Endothelial cell of umbilical vein (primary cell): ENCODE measurements around the gene DNASE1. TPM values are rescaled to one million over a fixed set of nuclear protein-coding genes. Genes with fewer than 3 reads are reported as not detected.

Experiments
- BruUV-seq: library from RNA; stranded (reverse); fragments of 400-500 nt; replicated peaks from 2 replicates; lab custom pipeline; 2021; lab: Mats Ljungman, UMichigan
- CTCF ChIA-PET: fragments of 300-600, 350-600 bp; sonication (Branson Sonifier 250); formaldehyde crosslinking; loops from one replicate; lab custom pipeline; 2021; ENCODE audit warnings: antibody characterized with exemption, inconsistent platforms; lab: Charles Lee
- POLR2A ChIA-PET: fragments of 300-600, 350-600 bp; sonication (Branson Sonifier 250); formaldehyde crosslinking; loops from one replicate; lab custom pipeline; 2021; ENCODE audit warnings: antibody characterized with exemption, inconsistent platforms; lab: Charles Lee
- DNase-seq: peaks from one replicate; pipeline ENCODE4 v3.0.0-alpha.2; 2011; ENCODE audit warnings: low read depth, low spot score
- FAIRE-seq: peaks from 2 replicates; lab custom pipeline; 2011; peaks lifted over from hg19 to GRCh38; lab: Jason Lieb, UNC
- H2AFZ ChIP-seq: 2 replicates; pipeline ENCODE4 v1.6.0; 2012; ENCODE audit warnings: low read depth, low read length, control low read depth, inconsistent platforms
- H3K27ac ChIP-seq: 2 replicates; pipeline ENCODE4 v1.5.1; 2011; ENCODE audit warnings: low read depth, mild to moderate bottlenecking, control low read depth, low read length, moderate library complexity; ENCODE audit not compliant: insufficient read depth
- H3K27me3 ChIP-seq, 2 experiments: 2 replicates each; pipeline versions ENCODE4 v1.6.0 to v1.6.1; 2011; ENCODE audit warnings: low read length in 2 of 2, mixed read lengths in 1 of 2; ENCODE audit not compliant: control insufficient read depth in 2 of 2, insufficient read depth in 2 of 2
- H3K36me3 ChIP-seq, 2 experiments: 2 replicates in 1 of 2; 3 replicates in 1 of 2; pipeline ENCODE4 v1.5.1; 2011; ENCODE audit warnings: low read length in 2 of 2, mild to moderate bottlenecking in 1 of 2, moderate library complexity in 1 of 2; ENCODE audit not compliant: control insufficient read depth in 2 of 2, insufficient read depth in 2 of 2; ENCODE audit errors: extremely low read depth in 1 of 2
- H3K4me1 ChIP-seq: 3 replicates; pipeline ENCODE4 v1.5.1; 2011; ENCODE audit warnings: mild to moderate bottlenecking, low read length; ENCODE audit not compliant: control insufficient read depth, insufficient read depth; ENCODE audit errors: extremely low read depth
- H3K4me2 ChIP-seq: 2 replicates; pipeline ENCODE4 v1.6.1; 2011; ENCODE audit warnings: low read length, control low read depth, mixed read lengths; ENCODE audit not compliant: insufficient read depth
- H3K4me3 ChIP-seq, 3 experiments: fragments of 200-600 bp in 1 of 3; sonication (generic), shearing (Covaris generic) in 1 of 3; replicated peaks in 1 of 3; 2 replicates each; pipeline ENCODE4 v1.5.1; 2011 to 2016; ENCODE audit warnings: control low read depth in 3 of 3, low read length in 3 of 3, mild to moderate bottlenecking in 2 of 3, inconsistent platforms in 1 of 3, low read depth in 1 of 3, moderate library complexity in 1 of 3; ENCODE audit not compliant: insufficient read depth in 1 of 3
- H3K79me2 ChIP-seq: 2 replicates; pipeline ENCODE4 v1.6.0; 2012; ENCODE audit warnings: low read length, inconsistent platforms; ENCODE audit not compliant: control insufficient read depth, insufficient read depth
- H3K9ac ChIP-seq: replicated peaks from 2 replicates; pipeline ENCODE3; 2011; ENCODE audit warnings: low read length, control low read depth; ENCODE audit not compliant: insufficient read depth; ENCODE audit errors: extremely low read depth
- H3K9me1 ChIP-seq: replicated peaks from 3 replicates; pipeline ENCODE4 v1.6.0; 2011; ENCODE audit warnings: mild to moderate bottlenecking, low read length; ENCODE audit not compliant: control insufficient read depth, insufficient read depth; ENCODE audit errors: extremely low read depth
- H3K9me3 ChIP-seq: replicated peaks from 2 replicates; pipeline ENCODE4 v1.5.1; 2012; ENCODE audit warnings: low read length, inconsistent platforms; ENCODE audit not compliant: control insufficient read depth, insufficient read depth
- H4K20me1 ChIP-seq: replicated peaks from 2 replicates; pipeline ENCODE3; 2011; ENCODE audit warnings: mild to moderate bottlenecking, low read length; ENCODE audit not compliant: control insufficient read depth, insufficient read depth; ENCODE audit errors: extremely low read depth
- CTCF ChIP-seq, 2 donors: IDR thresholded peaks; 1 replicate in 1 of 2; 2 replicates in 1 of 2; pipeline ENCODE4 v1.5.1; 2011; ENCODE audit warnings: low read length in 2 of 2, mild to moderate bottlenecking in 2 of 2, moderate library complexity in 2 of 2, control low read depth in 1 of 2, inconsistent platforms in 1 of 2, low read depth in 1 of 2; ENCODE audit not compliant: insufficient read depth in 1 of 2; ENCODE audit errors: extremely low read depth in 1 of 2
- EZH2 ChIP-seq: IDR thresholded peaks from 2 replicates; pipeline ENCODE4 v1.6.1; 2012; ENCODE audit warnings: borderline replicate concordance, low read depth, mild to moderate bottlenecking, moderate library complexity, low read length, inconsistent platforms; ENCODE audit not compliant: severe bottlenecking
- FOS ChIP-seq: IDR thresholded peaks from 2 replicates; pipeline ENCODE4 v1.6.1; 2011; ENCODE audit warnings: mild to moderate bottlenecking, low read length, moderate library complexity, borderline replicate concordance; ENCODE audit not compliant: insufficient read depth
- GATA2 ChIP-seq: IDR thresholded peaks from 2 replicates; pipeline ENCODE4 v1.7.0; 2011; ENCODE audit warnings: low read depth, mild to moderate bottlenecking, moderate library complexity, mixed read lengths, low read length; ENCODE audit not compliant: insufficient read length, insufficient read depth
- JUN ChIP-seq: IDR thresholded peaks from 2 replicates; pipeline ENCODE4 v1.6.1; 2011; ENCODE audit warnings: borderline replicate concordance, low read depth; ENCODE audit not compliant: insufficient read length, insufficient read depth
- MAX ChIP-seq: IDR thresholded peaks from 2 replicates; pipeline ENCODE4 v1.6.1; 2011; ENCODE audit not compliant: insufficient read depth, insufficient read length
- MYC ChIP-seq: IDR thresholded peaks from one replicate; pipeline ENCODE4 v1.6.1; 2011; ENCODE audit warnings: mild to moderate bottlenecking, low read depth, low read length
- POLR2A ChIP-seq: IDR thresholded peaks from 2 replicates; pipeline ENCODE4 v1.6.1; 2012; ENCODE audit warnings: low read depth, mild to moderate bottlenecking, control low read depth, low read length
- POLR2AphosphoS5 ChIP-seq: IDR thresholded peaks from 2 replicates; pipeline ENCODE4 v1.6.1; 2012; ENCODE audit warnings: low read depth, mild to moderate bottlenecking, control low read depth, low read length, moderate library complexity; ENCODE audit not compliant: insufficient read depth
- dilution Hi-C: fragments of 300-500 bp; cut with MboI; formaldehyde crosslinking; loops from one replicate; pipeline ENCODE4 v1.15.0; 2019; ENCODE audit warnings: low sequenced_read_pairs; ENCODE audit not compliant: extremely low pct_ligation_motif_present
- intact Hi-C: fragments of 100-400 bp; cut with micrococcal nuclease; formaldehyde crosslinking; loops from one replicate; pipeline ENCODE4 v1.10.0; 2022
- polyA plus RNA-seq, 4 experiments: library from polyadenylated mRNA; depleted of rRNA in 3 of 4; stranded (reverse) in 3 of 4; unstranded in 1 of 4; fragments of >200 nt; gene quantifications; 2 replicates each; pipeline versions ENCODE4 v1.2.1 to v1.2.3, GENCODE V29; 2011 to 2012; ENCODE audit warnings: missing spikeins in 1 of 4
- total RNA-seq: library from RNA; stranded (reverse); gene quantifications from 2 replicates; pipeline ENCODE4 v1.2.3, GENCODE V29; 2021

The DNASE1 gene
- total and polyA plus RNA-seq, 2 donors (not counting 3 experiments of a cell fraction or from before 2014, with no cell fraction given), result 11.1 to 13.5 TPM

DNA sequence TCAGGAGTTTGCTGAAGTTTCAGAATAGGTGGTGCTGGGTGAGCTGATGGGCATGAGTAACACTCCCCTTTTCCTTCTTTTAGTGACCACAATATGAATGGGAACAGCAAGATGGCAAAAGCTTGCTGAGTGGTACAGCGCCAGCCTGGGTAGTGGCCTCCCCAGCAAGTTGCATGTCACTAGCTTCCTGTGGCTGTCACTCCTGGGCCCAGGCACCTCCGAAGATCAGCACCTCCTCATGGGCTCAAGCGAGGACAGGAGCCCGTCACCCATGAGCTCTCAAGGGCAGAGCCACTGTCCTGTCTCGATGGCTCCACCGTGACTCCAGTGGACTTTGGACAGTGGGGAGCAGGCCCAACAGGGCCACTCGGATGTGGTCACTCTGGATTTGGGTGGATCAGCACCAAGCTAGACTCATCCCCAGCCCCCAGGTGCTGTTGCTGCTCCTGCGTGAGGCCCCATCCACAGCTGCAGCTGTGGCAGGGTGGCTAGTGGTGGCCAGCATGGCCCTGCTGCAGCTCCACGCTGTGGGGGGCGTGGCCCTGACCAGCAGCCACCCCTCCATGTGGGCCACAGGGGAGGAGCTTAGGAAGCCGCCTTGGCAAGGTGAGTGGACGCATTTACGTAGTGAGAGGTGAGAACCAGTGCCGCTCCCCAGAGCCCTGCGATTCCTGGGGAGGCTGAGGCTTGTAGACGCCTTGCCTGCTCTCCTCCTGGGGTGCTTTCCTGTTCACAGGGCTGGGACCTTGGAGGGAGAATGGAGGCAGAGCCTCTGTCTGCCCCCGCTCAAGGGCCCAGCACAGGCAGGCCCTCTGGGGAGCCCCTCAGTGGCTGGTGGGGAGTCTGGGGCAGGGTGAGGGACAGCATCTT lies 13.6 kb upstream of the DNASE1 start:
- H4K20me1 ChIP-seq, result no peaks in the 10 kb centered on the region
- BruUV-seq, result no TSS peak
- H3K9me1 ChIP-seq, result no peaks in the 10 kb centered on the region
- CTCF ChIA-PET, result interaction anchor here (1.3 kb wide), 1 partner anchor 13 kb away, joined by 4 read pairs; no protein-coding TSS in a partner anchor
- H3K27me3 ChIP-seq, result no peaks in the 10 kb centered on the region
- peaks cover 0 to 2% of the 10 kb centered on the region in 2 experiments for H3K36me3 ChIP-seq
- no peaks in the 10 kb centered on the region for H3K79me2 ChIP-seq
- H3K4me2 ChIP-seq, result no peak overlapping the region
- peaks cover 10% of the 10 kb centered on the region for H3K4me1 ChIP-seq
- H3K27ac ChIP-seq, result no peak overlapping the region
- dilution Hi-C loops, result no loop called here
- intact Hi-C loops, result no loop called here
- no peak overlapping the region for H2AFZ ChIP-seq
- H3K9me3 ChIP-seq, result no peaks in the 10 kb centered on the region
- no peak overlapping the region for H3K9ac ChIP-seq
- TF ChIP-seq FOS (no peak), GATA2 (no peak), CTCF (IDR thresholded peaks at IDR 0.05; ENCODE audit: extremely low read depth in 1 of 2, insufficient read depth in 1 of 2, low read depth in 1 of 2, low read length in 2 of 2) (no peak), EZH2 (no peak), MYC (no peak), POLR2AphosphoS5 (no peak), POLR2A (no peak), JUN (no peak), MAX (no peak)
- DNase-seq (no peak), FAIRE-seq (no peak)
- H3K4me3 ChIP-seq, result no peak overlapping the region
- POLR2A ChIA-PET, result no interaction called here
